NCI-H82 treated with DMSO at 0.1 percent for 48 hours (cell line): ENCODE measurements around the gene DEPDC4.

Experiments
- DNase-seq: peaks from one replicate; lab custom pipeline; 2025; ENCODE audit not compliant: unreplicated experiment; lab: John Stamatoyannopoulos, UW

Gene DEPDC4

GRCh38 chr12:100215209-100215608, 51.7 kb downstream of the DEPDC4 start:
- DNase-seq, result no peak

GRCh38 chr12:100214518-100214917, 52.4 kb downstream of the DEPDC4 start:
- DNase-seq, result no peak

GRCh38 chr12:100213016-100213891, 53.6 kb downstream of the DEPDC4 start:
- no peak for DNase-seq

GRCh38 chr12:100211698-100212097, 55.2 kb downstream of the DEPDC4 start:
- DNase-seq, result no peak

- DNase-seq, result no peak
Observed at GRCh38 chr12:100208834-100209233, 58.0 kb downstream of the DEPDC4 start.

GRCh38 chr12:100207311-100207710, 59.6 kb downstream of the DEPDC4 start:
- no peak for DNase-seq

- no peak for DNase-seq
Observed at GRCh38 chr12:100201604-100202423, 65.1 kb downstream of the DEPDC4 start.

- peak; percentile 81 for DNase-seq
Observed at GRCh38 chr12:100200463-100201181, 66.3 kb downstream of the DEPDC4 start, which contains the start of gene ACTR6. Gene ACTR6, plus strand, starts transcription at chr12:100200815. Its CDS starts 37 bp downstream, at chr12:100200852.

GRCh38 chr12:100199347-100200149, 67.3 kb downstream of the DEPDC4 start:
- no peak for DNase-seq

GRCh38 chr12:100199023-100199346, 67.9 kb downstream of the DEPDC4 start:
- DNase-seq, result no peak

- DNase-seq, result no peak
Observed at GRCh38 chr12:100197486-100197885, 69.4 kb downstream of the DEPDC4 start.

GRCh38 chr12:100193085-100193484, 73.8 kb downstream of the DEPDC4 start:
- no peak for DNase-seq
